Left lung (tissue), 10 donors: ENCODE measurements around the gene MADD. TPM values are rescaled to one million over a fixed set of nuclear protein-coding genes. Genes with fewer than 3 reads are reported as not detected.
A peak's percentile ranks its signal among the peaks of the same experiment; 100 is the strongest.

Source experiments
- ATAC-seq: fragments of 200-7000 bp; cut with Tn5 transposase; one replicate; pipeline ENCODE4 v1.9.1; 2020; ENCODE audit warnings: moderate library complexity
- DNase-seq, 4 donors: peaks; one replicate each; pipeline ENCODE4 v3.0.0-alpha.2; 2013 to 2020
- H3K27ac ChIP-seq, 2 donors: fragments of 200-600 bp; sonication (generic) in 1 of 2; one replicate each; pipeline versions ENCODE4 v1.5.0 to v1.8.0; 2020 to 2021
- H3K27me3 ChIP-seq, 2 donors: fragments of 200-600 bp; sonication (generic) in 1 of 2; one replicate each; pipeline versions ENCODE4 v1.5.0 to v1.8.0; 2020 to 2021
- H3K36me3 ChIP-seq, 2 donors: fragments of 200-600 bp; sonication (generic) in 1 of 2; one replicate each; pipeline versions ENCODE4 v1.5.0 to v1.8.0; 2020 to 2021
- H3K4me1 ChIP-seq, 2 donors: fragments of 200-600 bp; one replicate each; pipeline ENCODE4 v1.8.0; 2021
- H3K4me3 ChIP-seq, 2 donors: fragments of 200-600 bp; sonication (generic) in 1 of 2; one replicate each; pipeline versions ENCODE4 v1.5.0 to v1.8.0; 2020 to 2021; ENCODE audit warnings: mild to moderate bottlenecking in 1 of 2
- H3K9me3 ChIP-seq, 2 donors: fragments of 200-600 bp; sonication (generic) in 1 of 2; one replicate each; pipeline versions ENCODE4 v1.5.0 to v1.8.0; 2020 to 2021
- intact Hi-C, 2 donors: fragments of 100-400 bp; cut with DNase I; formaldehyde crosslinking; loops; one replicate each; pipeline versions ENCODE4 v1.11.2 to v1.14.2; 2022
- polyA plus RNA-seq, 6 donors: library from polyadenylated mRNA; unstranded; fragments of 120-200 nt; gene quantifications; one replicate each; pipeline ENCODE4 v1.2.1, GENCODE V29; 2013; ENCODE audit not compliant: insufficient read length in 6 of 6
- total RNA-seq, 2 donors: library from RNA; stranded (reverse); fragmentation: NEBNext Ultra II Directional; extraction: Animal tissue kit (Norgen Biotek cat#: 25700); gene quantifications; one replicate each; pipeline ENCODE4 v1.2.1, GENCODE V29; 2021
- TF ChIP-seq, protein P1 (sequence below), 2 donors: fragments of 200-600 bp; sonication (generic) in 1 of 2; IDR thresholded peaks; one replicate each; pipeline versions ENCODE4 v1.5.0 to v1.8.0; 2021; ENCODE audit warnings: antibody characterized with exemption in 2 of 2
- donor health status: DM: no; HTN: yes; CAD: no.
- donor health status: DM: no; HTN: no; CAD: no.

Gene MADD
- total and polyA plus RNA-seq, 8 donors: 33.0 to 53.8 (median 51.9) TPM

- DNase-seq (no peak), ATAC-seq (no peak)
- Histone ChIP-seq H3K4me1 (peaks cover 0 to 6% of the 10 kb centered on the region in 2 donors), H3K27me3 (no peaks in the 10 kb centered on the region), H3K36me3 (peaks cover 0 to 42% of the 10 kb centered on the region in 2 donors), H3K27ac (no peak within 1 kb of the TSS), H3K9me3 (no peaks in the 10 kb centered on the region), H3K4me3 (no peak within 1 kb of the TSS)
- intact Hi-C loops: no loop called here
- TF ChIP-seq, protein P1, sequence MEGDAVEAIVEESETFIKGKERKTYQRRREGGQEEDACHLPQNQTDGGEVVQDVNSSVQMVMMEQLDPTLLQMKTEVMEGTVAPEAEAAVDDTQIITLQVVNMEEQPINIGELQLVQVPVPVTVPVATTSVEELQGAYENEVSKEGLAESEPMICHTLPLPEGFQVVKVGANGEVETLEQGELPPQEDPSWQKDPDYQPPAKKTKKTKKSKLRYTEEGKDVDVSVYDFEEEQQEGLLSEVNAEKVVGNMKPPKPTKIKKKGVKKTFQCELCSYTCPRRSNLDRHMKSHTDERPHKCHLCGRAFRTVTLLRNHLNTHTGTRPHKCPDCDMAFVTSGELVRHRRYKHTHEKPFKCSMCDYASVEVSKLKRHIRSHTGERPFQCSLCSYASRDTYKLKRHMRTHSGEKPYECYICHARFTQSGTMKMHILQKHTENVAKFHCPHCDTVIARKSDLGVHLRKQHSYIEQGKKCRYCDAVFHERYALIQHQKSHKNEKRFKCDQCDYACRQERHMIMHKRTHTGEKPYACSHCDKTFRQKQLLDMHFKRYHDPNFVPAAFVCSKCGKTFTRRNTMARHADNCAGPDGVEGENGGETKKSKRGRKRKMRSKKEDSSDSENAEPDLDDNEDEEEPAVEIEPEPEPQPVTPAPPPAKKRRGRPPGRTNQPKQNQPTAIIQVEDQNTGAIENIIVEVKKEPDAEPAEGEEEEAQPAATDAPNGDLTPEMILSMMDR (IDR thresholded peaks at IDR 0.05): no peak
Measured at GRCh38 chr11:47352556-47352955, 82.6 kb downstream of the MADD start, which contains the start of gene MYBPC3. Gene MYBPC3, minus strand, starts transcription at chr11:47352702. Its CDS starts 55 bp downstream, at chr11:47352647.

DNA sequence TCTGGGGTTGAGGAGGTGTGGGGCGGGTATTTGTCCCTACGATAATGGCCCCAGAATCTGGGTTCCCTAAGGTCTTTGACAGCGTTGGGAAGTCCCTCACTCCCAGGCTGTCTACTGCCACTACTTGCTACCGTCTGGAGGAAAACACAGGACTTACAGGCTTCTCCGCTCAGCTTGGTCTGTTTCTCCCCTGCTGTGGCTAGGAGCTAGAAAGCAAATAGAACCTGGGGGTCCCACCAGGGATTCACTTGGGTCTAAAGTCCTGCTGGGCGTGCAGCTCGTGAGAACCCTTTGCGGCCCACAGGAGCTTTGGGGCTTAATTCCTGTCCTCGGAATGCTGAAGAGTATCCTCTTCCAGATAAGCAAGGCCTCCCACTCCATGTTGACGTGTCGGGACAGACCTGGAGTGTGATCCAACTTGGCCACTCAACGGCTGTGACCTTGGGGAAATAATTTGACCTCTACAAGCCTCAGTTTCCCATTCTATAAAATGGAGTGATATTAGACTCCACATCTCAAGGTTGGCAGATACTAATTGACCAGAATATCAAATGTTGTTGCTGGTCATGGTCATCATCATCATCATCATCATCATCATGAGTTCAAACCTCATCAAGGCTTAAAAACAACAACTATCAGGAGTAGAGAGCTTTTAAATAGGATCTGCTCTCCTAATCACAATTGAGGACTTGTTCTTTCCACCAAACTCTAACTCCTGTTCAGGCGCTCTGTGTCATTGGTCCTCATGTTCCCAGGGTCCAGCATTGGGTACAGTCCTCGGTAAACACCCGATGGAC is 84.2 kb downstream of the MADD start:
- H3K4me1 ChIP-seq: peaks cover 0 to 12% of the 10 kb centered on the region in 2 donors
- DNase-seq (no peak), ATAC-seq (no peak)
- peak overlapping the region in 1 of 2 donors; percentile 37 for H3K4me3 ChIP-seq
- no peaks in the 10 kb centered on the region for H3K9me3 ChIP-seq
- TF ChIP-seq, protein P1 (IDR thresholded peaks at IDR 0.05): no peak
- intact Hi-C loops: no loop called here
- H3K27me3 ChIP-seq: no peaks in the 10 kb centered on the region
- no peak overlapping the region for H3K27ac ChIP-seq
- H3K36me3 ChIP-seq: peaks cover 0 to 51% of the 10 kb centered on the region in 2 donors

DNA sequence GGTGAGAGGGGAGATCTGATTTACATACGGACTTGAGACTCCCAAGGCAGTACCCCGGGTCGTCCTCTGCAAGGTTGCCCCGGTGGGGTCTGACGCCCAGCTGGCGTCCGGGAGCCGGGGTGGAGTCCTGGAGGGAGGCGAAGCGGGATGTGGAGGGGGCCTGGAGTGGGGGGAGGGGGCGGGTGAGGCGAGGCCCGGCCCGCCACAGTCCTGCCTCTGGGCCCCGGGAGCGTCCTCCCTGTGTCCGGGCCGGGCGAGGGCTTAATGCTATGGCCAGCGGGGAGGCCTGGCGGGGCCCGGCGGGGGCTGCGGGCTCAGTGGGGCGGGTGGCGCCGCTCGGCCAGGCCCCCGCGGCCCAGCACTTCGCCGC is 85.0 kb downstream of the MADD start:
- Histone ChIP-seq H3K4me1 (peaks cover 0 to 19% of the 10 kb centered on the region in 2 donors), H3K4me3 (peak overlapping the region; percentile 37), H3K27me3 (no peaks in the 10 kb centered on the region), H3K27ac (no peak overlapping the region), H3K36me3 (peaks cover 0 to 55% of the 10 kb centered on the region in 2 donors), H3K9me3 (no peaks in the 10 kb centered on the region)
- no peak for ATAC-seq
- TF ChIP-seq, protein P1 (IDR thresholded peaks at IDR 0.05): no peak
- no peak for DNase-seq
- intact Hi-C loops: no loop called here

- Histone ChIP-seq H3K4me1 (peaks cover 0 to 25% of the 10 kb centered on the region in 2 donors), H3K27ac (no peak overlapping the region), H3K4me3 (peak overlapping the region; percentile 37), H3K27me3 (no peaks in the 10 kb centered on the region), H3K36me3 (peaks cover 0 to 59% of the 10 kb centered on the region in 2 donors), H3K9me3 (no peaks in the 10 kb centered on the region)
- ATAC-seq: peak; percentile 95
- TF ChIP-seq, protein P1 (IDR thresholded peaks at IDR 0.05): peak; percentile 65 to 84
- intact Hi-C loops: no loop called here
- DNase-seq: peak; percentile 81 to 95 (median 93)
Measured at GRCh38 chr11:47355283-47356128, 85.6 kb downstream of the MADD start.
